IMR-90 (cell line): Measurements from ENCODE around the gene PLA2G4E. TPM values are rescaled to one million over a fixed set of nuclear protein-coding genes. Genes with fewer than 3 reads are reported as not detected.
A peak's percentile ranks its signal among the peaks of the same experiment; 100 is the strongest.

Source experiments
- ATAC-seq: fragments of 200-7000 bp; cut with Tn5 transposase; 2 replicates; pipeline ENCODE4 v1.9.1; 2020; ENCODE audit warnings: low read depth, mild to moderate bottlenecking, moderate library complexity
- BruUV-seq: library from RNA; stranded (reverse); fragments of 400-500 nt; replicated peaks from 2 replicates; lab custom pipeline; 2021; lab: Mats Ljungman, UMichigan
- CTCF ChIA-PET: fragments of 300-600 bp; formaldehyde crosslinking; extraction: SDS; loops from one replicate; lab custom pipeline; 2021; ENCODE audit warnings: antibody characterized with exemption; lab: Yijun Ruan, JAX
- POLR2A ChIA-PET: fragments of 300-600 bp; sonication (Branson Sonifier 250); formaldehyde crosslinking; loops from one replicate; lab custom pipeline; 2022; ENCODE audit warnings: antibody characterized with exemption; ENCODE audit not compliant: unreplicated experiment; lab: Charles Lee
- DNase-seq: peaks from one replicate; pipeline ENCODE4 v3.0.0; 2013
- H2AFZ ChIP-seq: replicated peaks from 2 replicates; pipeline ENCODE3; 2013; ENCODE audit warnings: low read length, mild to moderate bottlenecking; ENCODE audit not compliant: poor library complexity
- H2AK5ac ChIP-seq: 2 replicates; pipeline ENCODE4 v1.6.1; 2013; ENCODE audit warnings: low read depth, low read length, inconsistent platforms
- H2AK9ac ChIP-seq: replicated peaks from 2 replicates; pipeline ENCODE3; 2013; ENCODE audit warnings: mild to moderate bottlenecking, low read depth, low read length, moderate library complexity; ENCODE audit not compliant: poor library complexity
- H2BK120ac ChIP-seq: 2 replicates; pipeline ENCODE4 v1.6.1; 2013; ENCODE audit warnings: low read depth, low read length, inconsistent platforms
- H2BK15ac ChIP-seq: 3 replicates; pipeline ENCODE4 v1.6.1; 2013; ENCODE audit warnings: low read depth, low read length, inconsistent platforms
- H2BK20ac ChIP-seq: 2 replicates; pipeline ENCODE4 v1.6.1; 2013; ENCODE audit warnings: low read depth, mild to moderate bottlenecking, inconsistent platforms, low read length, moderate library complexity
- H2BK5ac ChIP-seq: 2 replicates; pipeline ENCODE4 v1.6.1; 2013; ENCODE audit warnings: mild to moderate bottlenecking, low read depth, low read length, inconsistent platforms; ENCODE audit not compliant: poor library complexity, severe bottlenecking
- H3K14ac ChIP-seq: replicated peaks from 2 replicates; pipeline ENCODE4 v1.6.1; 2013; ENCODE audit warnings: low read depth, low read length, inconsistent platforms
- H3K18ac ChIP-seq: 2 replicates; pipeline ENCODE4 v1.6.1; 2013; ENCODE audit warnings: low read depth, low read length, control low read depth
- H3K23ac ChIP-seq: 2 replicates; pipeline ENCODE4 v1.6.1; 2013; ENCODE audit warnings: low read depth, low read length, inconsistent platforms
- H3K27ac ChIP-seq: 2 replicates; pipeline ENCODE4 v1.5.1; 2013; ENCODE audit warnings: mild to moderate bottlenecking, control low read depth, low read length; ENCODE audit not compliant: insufficient read depth
- H3K27me3 ChIP-seq: 2 replicates; pipeline ENCODE4 v1.6.1; 2013; ENCODE audit warnings: low read length; ENCODE audit not compliant: control insufficient read depth, insufficient read depth
- H3K36me3 ChIP-seq: 2 replicates; pipeline ENCODE4 v1.6.1; 2013; ENCODE audit warnings: low read length, mixed read lengths; ENCODE audit not compliant: control insufficient read depth, insufficient read depth
- H3K4ac ChIP-seq: 2 replicates; pipeline ENCODE4 v1.6.1; 2013; ENCODE audit warnings: low read depth, low read length, inconsistent platforms
- H3K4me1 ChIP-seq: 2 replicates; pipeline ENCODE4 v1.6.1; 2013; ENCODE audit warnings: low read length, mixed read lengths; ENCODE audit not compliant: control insufficient read depth, insufficient read depth
- H3K4me2 ChIP-seq: 2 replicates; pipeline ENCODE4 v1.6.1; 2013; ENCODE audit warnings: low read depth, mild to moderate bottlenecking, control low read depth, low read length, moderate library complexity
- H3K4me3 ChIP-seq: 2 replicates; pipeline ENCODE4 v1.5.1; 2013; ENCODE audit warnings: low read depth, mild to moderate bottlenecking, control low read depth, low read length, moderate library complexity; ENCODE audit not compliant: insufficient read depth
- H3K56ac ChIP-seq: 2 replicates; pipeline ENCODE4 v1.6.1; 2013; ENCODE audit warnings: low read length, inconsistent platforms; ENCODE audit not compliant: insufficient read depth; ENCODE audit errors: extremely low read depth
- H3K79me1 ChIP-seq, 2 experiments: 2 replicates each; pipeline ENCODE4 v1.6.1; 2013; ENCODE audit warnings: low read length in 2 of 2, inconsistent platforms in 1 of 2, low read depth in 1 of 2
- H3K9ac ChIP-seq: 2 replicates; pipeline ENCODE4 v1.6.1; 2013; ENCODE audit warnings: low read depth, low read length, control low read depth
- H3K9me1 ChIP-seq: 2 replicates; pipeline ENCODE4 v1.6.1; 2013; ENCODE audit warnings: low read length, inconsistent platforms; ENCODE audit not compliant: insufficient read depth
- H3K9me3 ChIP-seq: 2 replicates; pipeline ENCODE4 v1.6.1; 2013; ENCODE audit warnings: low read length; ENCODE audit not compliant: control insufficient read depth, insufficient read depth
- H4K20me1 ChIP-seq: 2 replicates; pipeline ENCODE4 v1.6.1; 2013; ENCODE audit warnings: low read length, inconsistent platforms; ENCODE audit not compliant: insufficient read depth
- H4K5ac ChIP-seq: 2 replicates; pipeline ENCODE4 v1.6.1; 2013; ENCODE audit warnings: mild to moderate bottlenecking, low read depth, low read length, control low read depth
- H4K8ac ChIP-seq, 2 experiments: 2 replicates each; pipeline ENCODE4 v1.6.1; 2013; ENCODE audit warnings: low read depth in 2 of 2, low read length in 2 of 2, control low read depth in 1 of 2, inconsistent platforms in 1 of 2
- H4K91ac ChIP-seq: 2 replicates; pipeline ENCODE4 v1.6.1; 2013; ENCODE audit warnings: low read depth, low read length, inconsistent platforms; ENCODE audit not compliant: insufficient read depth
- BHLHE40 ChIP-seq: fragments of 150-350 bp; IDR thresholded peaks from 2 replicates; pipeline ENCODE4 v1.6.1; 2016; ENCODE audit warnings: mild to moderate bottlenecking, low read depth, low read length
- CEBPB ChIP-seq: IDR thresholded peaks from 2 replicates; pipeline ENCODE4 v1.6.1; 2012; ENCODE audit warnings: low read depth, low read length, improper control_type of control experiment
- CHD1 ChIP-seq: IDR thresholded peaks from 2 replicates; pipeline ENCODE4 v1.6.1; 2012; ENCODE audit warnings: low read depth, low read length, improper control_type of control experiment
- CTCF ChIP-seq: conservative IDR thresholded peaks from 2 replicates; pipeline ENCODE4 v1.5.1; 2012; ENCODE audit warnings: mild to moderate bottlenecking, low read depth, low read length, improper control_type of control experiment
- ELK1 ChIP-seq: fragments of 150-350 bp; IDR thresholded peaks from 2 replicates; pipeline ENCODE4 v1.6.1; 2016; ENCODE audit warnings: low read depth, mild to moderate bottlenecking, low read length, moderate library complexity, borderline replicate concordance
- FOS ChIP-seq: fragments of 150-350 bp; IDR thresholded peaks from 2 replicates; pipeline ENCODE4 v1.6.1; 2016; ENCODE audit warnings: low read depth, low read length
- MAFK ChIP-seq: IDR thresholded peaks from 2 replicates; pipeline ENCODE4 v1.6.1; 2012; ENCODE audit warnings: low read depth, low read length, improper control_type of control experiment
- MAZ ChIP-seq: IDR thresholded peaks from 2 replicates; pipeline ENCODE4 v1.6.1; 2012; ENCODE audit warnings: low read depth, mild to moderate bottlenecking, low read length, improper control_type of control experiment, moderate library complexity, borderline replicate concordance
- MXI1 ChIP-seq: IDR thresholded peaks from 2 replicates; pipeline ENCODE4 v1.6.1; 2012; ENCODE audit warnings: low read depth, mild to moderate bottlenecking, low read length, moderate library complexity, borderline replicate concordance
- NFE2L2 ChIP-seq: fragments of 150-350 bp; IDR thresholded peaks from 2 replicates; pipeline ENCODE4 v1.6.1; 2016; ENCODE audit warnings: low read depth, mild to moderate bottlenecking, low read length
- POLR2A ChIP-seq: IDR thresholded peaks from 2 replicates; pipeline ENCODE4 v1.6.1; 2012; ENCODE audit warnings: mild to moderate bottlenecking, low read depth, low read length
- RAD21 ChIP-seq: IDR thresholded peaks from 2 replicates; pipeline ENCODE4 v1.6.1; 2012; ENCODE audit warnings: low read length, improper control_type of control experiment
- RCOR1 ChIP-seq: IDR thresholded peaks from 2 replicates; pipeline ENCODE4 v1.6.1; 2012; ENCODE audit warnings: mild to moderate bottlenecking, low read length, improper control_type of control experiment; ENCODE audit not compliant: insufficient replicate concordance
- RFX5 ChIP-seq: IDR thresholded peaks from 2 replicates; pipeline ENCODE4 v1.8.0; 2012; ENCODE audit warnings: low read depth, mild to moderate bottlenecking, low read length, moderate library complexity
- SMC3 ChIP-seq: fragments of 150-350 bp; IDR thresholded peaks from 2 replicates; pipeline ENCODE4 v1.6.1; 2016; ENCODE audit warnings: low read depth, mild to moderate bottlenecking, antibody characterized with exemption, low read length, moderate library complexity
- USF2 ChIP-seq: fragments of 150-350 bp; IDR thresholded peaks from 2 replicates; pipeline ENCODE4 v1.6.1; 2017; ENCODE audit warnings: mild to moderate bottlenecking, antibody characterized with exemption, low read length, low read depth
- WGBS, 2 experiments: methylation state at CpG; one replicate each; pipeline versions ENCODE4 v1.1.5 to v1.1.7; 2013; ENCODE audit warnings: missing lambda C conversion rate in 2 of 2; ENCODE audit not compliant: insufficient read length in 1 of 2; ENCODE audit errors: extremely low coverage in 2 of 2; 5-methylcytosine and 5-hydroxymethylcytosine counted together
- dilution Hi-C: fragments of 300-500 bp; cut with HindIII; formaldehyde crosslinking; loops from one replicate; pipeline ENCODE4 v1.14.3; 2018; ENCODE audit warnings: low sequenced_read_pairs; ENCODE audit not compliant: unreplicated experiment
- in situ Hi-C: fragments of 300-500 bp; cut with MboI; formaldehyde crosslinking; loops from 3 replicates; pipeline ENCODE4 v1.14.3; 2019; ENCODE audit warnings: low sequenced_read_pairs, inconsistent platforms, mixed read lengths
- intact Hi-C: fragments of 100-400 bp; cut with micrococcal nuclease; formaldehyde crosslinking; loops from 2 replicates; pipeline ENCODE4 v1.10.0; 2022
- polyA plus RNA-seq, 3 experiments: library from polyadenylated mRNA; depleted of rRNA; stranded (reverse); fragments of >200 nt; gene quantifications; 2 replicates each; pipeline ENCODE4 v1.2.3, GENCODE V29; 2012; ENCODE audit warnings: low replicate concordance in 1 of 3
- total RNA-seq: library from RNA; depleted of rRNA; stranded (reverse); fragments of >200 nt; gene quantifications from 2 replicates; pipeline ENCODE4 v1.2.3, GENCODE V29; 2012

The PLA2G4E gene
- total and polyA plus RNA-seq, 2 of the 4 experiments (the other 2 are of a cell fraction) = not detected

- Histone ChIP-seq H2BK120ac (no peak overlapping the region), H3K9me3 (no peaks in the 10 kb centered on the region), H3K79me1 (peaks cover 35 to 79% of the 10 kb centered on the region in 2 experiments), H3K4me2 (no peak overlapping the region), H3K56ac (no peak overlapping the region), H3K9me1 (peaks cover 38% of the 10 kb centered on the region), H3K9ac (no peak overlapping the region), H2AK5ac (peak overlapping the region; percentile 21; the same call in 1 of the 2 replicates), H2BK5ac (no peak overlapping the region), H3K36me3 (peaks cover 6% of the 10 kb centered on the region; the same call in 1 of the 2 replicates), H4K8ac (no peak overlapping the region), H2BK20ac (no peak overlapping the region), H3K14ac (no peak overlapping the region), H3K23ac (no peak overlapping the region), H2BK15ac (no peak overlapping the region), H3K4me1 (peaks cover 36% of the 10 kb centered on the region), H2AFZ (no peak overlapping the region), H4K91ac (no peak overlapping the region), H2AK9ac (no peak overlapping the region), H3K18ac (no peak overlapping the region), H3K4ac (no peak overlapping the region), H3K4me3 (no peak overlapping the region), H3K27me3 (no peaks in the 10 kb centered on the region), H4K20me1 (no peaks in the 10 kb centered on the region), H4K5ac (no peak overlapping the region), H3K27ac (no peak overlapping the region)
- POLR2A ChIA-PET = no interaction called here
- in situ Hi-C loops (no loop called here), dilution Hi-C loops (no loop called here), intact Hi-C loops (no loop called here)
- DNase-seq (no peak), ATAC-seq (no peak)
- no TSS peak for BruUV-seq
- CTCF ChIA-PET = no interaction called here
- WGBS, 2 experiments = no CpG with 5 or more reads among the region's 3 CpGs
- TF ChIP-seq USF2 (no peak), ELK1 (no peak), NFE2L2 (no peak), RCOR1 (no peak), SMC3 (no peak), RAD21 (no peak), BHLHE40 (no peak), MAZ (no peak), CHD1 (no peak), RFX5 (no peak), CEBPB (no peak), MXI1 (no peak), MAFK (no peak), FOS (no peak), CTCF (no peak), POLR2A (no peak)
These were observed 72.4 kb downstream of the PLA2G4E start for GRCh38 chr15:41948490-41948889.
